HG03432 (cell line): ENCODE results near the gene ASGR1.
"Not testable (repeated sequence)": the region's sequence is repeated elsewhere in the genome, so short reads cannot be mapped to it uniquely, and the experiment has no call there.

Source experiments
- ATAC-seq: cut with Tn5 transposase; IDR thresholded peaks from one replicate; pipeline ENCODE4 v1.9.1; 2021; ENCODE audit warnings: mild to moderate bottlenecking, moderate library complexity; ENCODE audit not compliant: unreplicated experiment

ASGR1 gene

DNA sequence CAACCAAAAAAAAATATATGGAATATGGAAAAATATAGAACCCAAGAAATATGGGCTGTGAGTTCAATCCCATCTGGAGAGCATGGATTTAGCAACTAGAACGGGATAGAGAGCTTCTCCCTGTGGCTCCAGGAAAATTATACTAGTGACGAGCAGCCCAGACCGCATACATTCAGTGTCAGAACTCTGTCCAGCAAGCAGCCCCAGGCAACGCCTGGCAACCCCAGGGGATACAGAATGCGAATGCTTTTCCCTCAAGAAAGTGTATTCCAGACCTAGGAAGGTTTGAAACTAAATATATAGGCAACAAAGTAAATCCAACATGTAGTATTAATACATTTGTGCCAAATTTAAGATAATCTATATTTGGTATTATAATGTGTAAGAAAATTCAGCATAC is 51.0 kb downstream of the ASGR1 start:
- ATAC-seq = no peak

DNA sequence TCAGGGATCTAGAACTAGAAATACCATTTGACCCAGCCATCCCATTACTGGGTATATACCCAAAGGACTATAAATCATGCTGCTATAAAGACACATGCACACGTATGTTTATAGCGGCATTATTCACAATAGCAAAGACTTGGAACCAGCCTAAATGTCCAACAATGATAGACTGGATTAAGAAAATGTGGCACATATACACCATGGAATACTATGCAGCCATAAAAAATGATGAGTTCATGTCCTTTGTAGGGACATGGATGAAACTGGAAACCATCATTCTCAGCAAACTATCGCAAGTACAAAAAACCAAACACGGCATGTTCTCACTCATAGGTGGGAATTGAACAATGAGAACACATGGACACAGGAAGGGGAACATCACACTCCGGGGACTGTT is 51.7 kb downstream of the ASGR1 start:
- ATAC-seq = not testable (repeated sequence)

DNA sequence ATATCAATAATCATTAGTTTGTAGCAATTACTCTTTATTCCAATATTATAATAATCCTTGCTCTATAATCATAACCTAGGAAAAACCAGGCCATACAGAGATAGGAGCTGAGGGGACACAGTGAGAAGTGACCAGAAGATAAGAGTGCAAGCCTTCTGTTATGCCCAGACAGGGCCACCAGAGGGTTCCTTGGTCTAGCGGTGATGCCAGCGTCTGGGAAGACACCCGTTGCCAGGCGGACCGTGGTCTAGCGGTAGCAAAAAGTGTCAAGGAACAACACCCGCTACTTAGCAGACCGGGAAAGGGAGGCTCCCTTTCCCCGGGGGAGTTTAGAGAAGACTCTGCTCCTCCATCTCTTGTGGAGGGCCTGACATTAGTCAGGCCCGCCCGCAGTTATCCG is 52.8 kb downstream of the ASGR1 start:
- not testable (repeated sequence) for ATAC-seq

DNA sequence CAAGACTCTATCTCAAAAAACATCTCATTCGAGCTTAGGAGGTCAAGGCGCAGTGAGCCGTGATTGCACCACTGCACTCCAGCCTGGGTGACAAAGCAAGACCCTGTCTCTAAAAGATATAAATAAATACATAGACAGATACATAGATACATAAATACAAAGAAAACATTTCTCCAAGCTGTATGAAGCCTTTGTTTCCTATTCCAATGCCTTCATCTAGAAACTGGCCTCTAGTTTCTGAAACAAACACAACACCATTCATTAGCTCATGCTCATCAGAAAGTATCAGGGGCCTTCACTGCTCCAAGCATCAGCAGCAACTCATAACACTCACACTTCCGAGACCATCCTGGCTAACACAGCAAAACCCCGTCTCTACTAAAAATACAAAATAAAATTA is 54.2 kb downstream of the ASGR1 start:
- ATAC-seq = no peak

DNA sequence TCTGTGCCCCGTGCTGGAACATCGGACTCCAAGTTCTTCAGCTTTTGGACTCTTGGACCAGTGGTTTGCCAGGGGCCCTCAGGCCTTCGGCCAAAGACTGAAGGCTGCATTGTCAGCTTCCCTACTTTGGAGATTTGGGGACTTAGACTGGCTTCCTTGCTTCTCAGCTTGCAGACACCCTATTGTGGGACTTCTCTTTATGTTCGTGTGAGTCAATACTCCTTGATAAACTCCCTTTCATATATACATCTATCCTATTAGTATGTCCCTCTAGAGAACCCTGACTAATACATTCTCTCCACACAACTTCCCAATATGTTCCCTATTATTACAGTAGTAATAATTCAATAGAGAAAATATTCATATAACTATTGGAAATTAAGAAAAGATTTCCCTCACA is 55.3 kb downstream of the ASGR1 start:
- ATAC-seq = no peak
